Vagina (tissue), 2 donors: Measurements from ENCODE around the gene CASZ1. TPM values are rescaled to one million over a fixed set of nuclear protein-coding genes. Genes with fewer than 3 reads are reported as not detected.

Source experiments
- DNase-seq, 2 donors: peaks; one replicate each; pipeline ENCODE4 v3.0.0-alpha.2; 2017; ENCODE audit errors: extremely low spot score in 2 of 2
- H3K27ac ChIP-seq: fragments of 200-600 bp; sonication (generic); one replicate; pipeline ENCODE4 v1.5.1; 2019
- H3K27me3 ChIP-seq: fragments of 200-600 bp; sonication (generic); one replicate; pipeline ENCODE4 v1.5.1; 2019
- H3K36me3 ChIP-seq, 2 donors: fragments of 200-600 bp; sonication (generic); one replicate each; pipeline ENCODE4 v1.5.1; 2017 to 2019
- H3K4me1 ChIP-seq: fragments of 200-600 bp; sonication (generic); one replicate; pipeline ENCODE4 v1.5.1; 2019
- H3K4me3 ChIP-seq, 2 donors: fragments of 200-600 bp; sonication (generic); 1 replicate in 1 of 2; 2 replicates in 1 of 2; pipeline ENCODE4 v1.5.1; 2016 to 2019
- H3K9me3 ChIP-seq: fragments of 200-600 bp; sonication (generic); one replicate; pipeline ENCODE4 v1.5.1; 2019
- POLR2A ChIP-seq, 2 donors: fragments of 450-650 bp; IDR thresholded peaks; one replicate each; pipeline ENCODE4 v1.6.1; 2017; ENCODE audit warnings: antibody characterized with exemption in 2 of 2, mild to moderate bottlenecking in 2 of 2, moderate library complexity in 2 of 2
- POLR2AphosphoS5 ChIP-seq, 2 donors: sonication (generic); formaldehyde crosslinking; IDR thresholded peaks; one replicate each; pipeline ENCODE4 v1.9.0; 2017; ENCODE audit warnings: antibody characterized with exemption in 2 of 2, mild to moderate bottlenecking in 2 of 2, low read depth in 1 of 2; ENCODE audit not compliant: insufficient read depth in 1 of 2
- intact Hi-C: fragments of 100-400 bp; cut with DNase I; formaldehyde crosslinking; loops from one replicate; pipeline ENCODE4 v1.15.1; 2023
- total RNA-seq: library from RNA; depleted of rRNA; stranded (reverse); fragments of >200 nt; gene quantifications from one replicate; pipeline ENCODE4 v1.2.3, GENCODE V29; 2016
- TF ChIP-seq, protein P1 (sequence below), 3 experiments: fragments of 450-650 bp in 2 of 3; fragments of 200-600 bp in 1 of 3; sonication (generic) in 1 of 3; IDR thresholded peaks; one replicate each; pipeline ENCODE4 v1.5.1; 2017 to 2019; ENCODE audit warnings: antibody characterized with exemption in 3 of 3, mild to moderate bottlenecking in 2 of 3, moderate library complexity in 2 of 3

CASZ1 gene
- total RNA-seq, 1 donor from 2014 or later = 30.7 TPM

DNA sequence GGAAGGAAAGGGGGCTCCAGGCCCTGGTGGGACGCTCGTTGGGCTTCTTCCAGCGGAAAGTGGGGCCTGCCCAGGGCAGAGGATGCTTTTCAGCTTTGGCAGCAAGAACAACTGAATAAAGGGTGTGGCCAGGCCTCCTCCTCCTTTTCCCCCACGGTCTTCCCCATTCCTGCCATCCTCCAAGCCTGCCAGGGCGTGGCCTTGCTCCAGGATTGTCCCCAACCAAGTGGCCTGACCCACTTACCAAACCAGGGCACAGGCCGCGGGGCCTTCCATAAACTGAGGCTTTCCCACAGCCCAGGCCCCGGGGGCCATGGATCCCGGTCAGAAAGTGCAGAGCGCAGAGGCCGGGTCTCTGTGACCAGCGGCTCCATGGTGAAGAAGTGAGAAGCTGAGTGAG, 33.6 kb downstream of the CASZ1 start:
- Histone ChIP-seq H3K4me3 (no peak overlapping the region), H3K9me3 (no peaks in the 10 kb centered on the region), H3K36me3 (no peaks in the 10 kb centered on the region), H3K27me3 (no peaks in the 10 kb centered on the region), H3K27ac (peak overlapping the region; percentile 30), H3K4me1 (peaks cover 61% of the 10 kb centered on the region)
- TF ChIP-seq, protein P1, sequence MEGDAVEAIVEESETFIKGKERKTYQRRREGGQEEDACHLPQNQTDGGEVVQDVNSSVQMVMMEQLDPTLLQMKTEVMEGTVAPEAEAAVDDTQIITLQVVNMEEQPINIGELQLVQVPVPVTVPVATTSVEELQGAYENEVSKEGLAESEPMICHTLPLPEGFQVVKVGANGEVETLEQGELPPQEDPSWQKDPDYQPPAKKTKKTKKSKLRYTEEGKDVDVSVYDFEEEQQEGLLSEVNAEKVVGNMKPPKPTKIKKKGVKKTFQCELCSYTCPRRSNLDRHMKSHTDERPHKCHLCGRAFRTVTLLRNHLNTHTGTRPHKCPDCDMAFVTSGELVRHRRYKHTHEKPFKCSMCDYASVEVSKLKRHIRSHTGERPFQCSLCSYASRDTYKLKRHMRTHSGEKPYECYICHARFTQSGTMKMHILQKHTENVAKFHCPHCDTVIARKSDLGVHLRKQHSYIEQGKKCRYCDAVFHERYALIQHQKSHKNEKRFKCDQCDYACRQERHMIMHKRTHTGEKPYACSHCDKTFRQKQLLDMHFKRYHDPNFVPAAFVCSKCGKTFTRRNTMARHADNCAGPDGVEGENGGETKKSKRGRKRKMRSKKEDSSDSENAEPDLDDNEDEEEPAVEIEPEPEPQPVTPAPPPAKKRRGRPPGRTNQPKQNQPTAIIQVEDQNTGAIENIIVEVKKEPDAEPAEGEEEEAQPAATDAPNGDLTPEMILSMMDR (IDR thresholded peaks at IDR 0.05) = no peak
- TF ChIP-seq POLR2AphosphoS5 (IDR thresholded peaks at IDR 0.05; ENCODE audit: insufficient read depth in 1 of 2, low read depth in 1 of 2) (no peak), POLR2A (IDR thresholded peaks at IDR 0.05) (no peak)
- intact Hi-C loops = no loop called here
- DNase-seq = no peak

DNA sequence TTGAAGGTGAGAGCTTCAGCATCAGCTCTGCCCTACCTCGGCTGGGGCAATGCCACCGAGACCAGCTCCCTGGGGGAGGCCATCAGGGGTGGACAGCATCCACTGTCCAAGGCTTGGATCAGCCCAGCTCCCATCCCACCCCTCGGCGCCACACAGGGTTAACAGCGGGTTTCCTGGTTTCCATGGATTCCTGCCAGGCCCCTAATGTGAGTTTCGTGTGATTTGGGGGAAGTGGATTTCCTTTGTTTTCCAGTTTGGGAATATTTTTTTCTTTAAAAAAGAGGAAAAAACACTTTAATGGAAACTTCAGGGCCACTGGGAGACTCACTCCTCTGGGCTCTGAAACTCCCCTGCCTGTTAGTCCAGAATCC, 34.3 kb downstream of the CASZ1 start:
- intact Hi-C loops = no loop called here
- TF ChIP-seq POLR2AphosphoS5 (IDR thresholded peaks at IDR 0.05; ENCODE audit: insufficient read depth in 1 of 2, low read depth in 1 of 2) (no peak), POLR2A (IDR thresholded peaks at IDR 0.05) (no peak)
- TF ChIP-seq, protein P1 (IDR thresholded peaks at IDR 0.05) = no peak
- Histone ChIP-seq H3K27me3 (no peaks in the 10 kb centered on the region), H3K4me3 (no peak overlapping the region), H3K4me1 (peaks cover 56% of the 10 kb centered on the region), H3K9me3 (no peaks in the 10 kb centered on the region), H3K27ac (peak overlapping the region; percentile 30), H3K36me3 (no peaks in the 10 kb centered on the region)
- no peak for DNase-seq

DNA sequence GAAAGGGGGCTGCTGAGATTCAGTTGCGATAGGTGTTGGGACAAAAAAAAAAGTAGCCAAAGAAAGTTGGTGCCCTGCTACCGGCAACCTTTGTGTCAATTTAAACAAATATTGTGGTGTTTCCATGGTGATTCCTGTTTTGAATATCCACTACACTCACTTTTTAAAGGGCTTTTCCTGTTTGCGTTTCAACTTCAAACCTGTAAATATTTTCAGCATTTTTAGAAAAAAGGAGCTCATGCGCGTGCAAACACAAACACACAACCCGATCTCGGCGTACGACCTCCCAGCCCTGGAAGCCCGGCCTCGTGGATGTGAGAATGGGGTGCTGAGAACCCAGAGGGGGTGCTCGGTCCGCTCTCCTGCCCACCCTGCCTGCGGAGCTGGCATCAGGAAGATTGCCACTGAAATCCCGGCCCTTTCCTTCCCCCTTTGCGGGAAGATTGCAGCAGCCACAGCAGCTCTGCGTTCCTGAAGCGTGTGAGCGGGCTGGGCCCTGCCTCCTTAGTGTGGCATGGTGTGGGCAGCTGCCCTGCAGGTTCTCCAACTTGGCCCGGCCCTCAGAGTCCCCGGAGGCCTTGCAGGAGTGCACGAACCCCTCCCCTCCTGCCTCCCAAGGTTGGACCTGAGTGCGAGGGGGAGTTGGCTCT, 34.8 kb downstream of the CASZ1 start:
- no peaks in the 10 kb centered on the region for H3K27me3 ChIP-seq
- no peaks in the 10 kb centered on the region for H3K36me3 ChIP-seq
- DNase-seq = no peak
- no peaks in the 10 kb centered on the region for H3K9me3 ChIP-seq
- peak overlapping the region; percentile 30 for H3K27ac ChIP-seq
- peaks cover 54% of the 10 kb centered on the region for H3K4me1 ChIP-seq
- TF ChIP-seq, protein P1 (IDR thresholded peaks at IDR 0.05) = no peak
- TF ChIP-seq POLR2AphosphoS5 (IDR thresholded peaks at IDR 0.05; ENCODE audit: insufficient read depth in 1 of 2, low read depth in 1 of 2) (no peak), POLR2A (IDR thresholded peaks at IDR 0.05) (no peak)
- intact Hi-C loops = no loop called here
- H3K4me3 ChIP-seq = no peak overlapping the region

DNA sequence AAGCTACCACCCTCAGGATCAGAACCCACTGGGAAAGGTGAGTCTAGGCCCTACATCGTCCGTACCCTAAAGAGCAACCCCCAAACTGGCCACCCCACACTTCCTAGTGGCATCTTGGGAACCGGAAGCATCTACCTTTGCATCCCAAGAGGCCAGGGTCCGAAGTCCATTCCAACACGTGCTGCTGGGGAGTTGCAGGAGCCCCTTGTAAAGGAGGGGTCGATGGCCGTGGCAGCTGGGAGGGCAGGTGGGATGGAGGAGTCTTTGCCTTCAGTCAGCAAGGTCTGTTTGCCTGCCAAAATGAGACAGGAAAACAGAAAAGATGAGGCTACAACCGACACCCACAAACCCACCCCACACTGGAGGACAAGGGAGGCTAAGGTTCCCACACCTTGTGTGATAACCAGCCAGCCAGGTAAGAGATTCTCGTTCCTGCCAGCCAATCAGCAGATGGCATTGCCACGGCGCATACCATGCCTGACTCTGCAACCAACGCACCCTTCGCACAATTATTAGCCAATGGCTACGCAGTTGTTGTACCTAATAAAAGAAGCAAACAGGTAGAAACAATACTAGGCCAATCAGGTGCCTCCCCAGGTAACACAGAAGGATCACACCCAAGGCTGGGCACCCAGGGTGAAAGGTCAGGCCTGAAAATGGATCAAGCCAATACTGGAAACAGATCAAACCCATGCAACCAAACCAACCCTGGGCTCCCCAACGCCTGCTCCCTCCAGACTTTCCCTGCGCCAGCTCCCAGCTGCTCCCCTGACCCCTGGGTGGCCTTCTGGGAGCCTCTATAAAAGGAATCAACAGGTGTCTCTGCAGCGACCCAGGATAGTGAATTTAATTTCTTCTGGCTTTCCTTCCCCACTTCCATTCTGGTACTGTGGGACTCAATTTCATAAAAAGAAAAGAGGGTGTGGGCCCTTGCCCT, 35.6 kb downstream of the CASZ1 start:
- DNase-seq = no peak
- Histone ChIP-seq H3K36me3 (no peaks in the 10 kb centered on the region), H3K4me3 (no peak overlapping the region), H3K27ac (no peak overlapping the region), H3K4me1 (peaks cover 54% of the 10 kb centered on the region), H3K27me3 (no peaks in the 10 kb centered on the region), H3K9me3 (no peaks in the 10 kb centered on the region)
- TF ChIP-seq POLR2A (IDR thresholded peaks at IDR 0.05) = no peak
- TF ChIP-seq, protein P1 (IDR thresholded peaks at IDR 0.05) = no peak
- TF ChIP-seq POLR2AphosphoS5 (IDR thresholded peaks at IDR 0.05; ENCODE audit: insufficient read depth in 1 of 2, low read depth in 1 of 2) = no peak
- intact Hi-C loops = no loop called here
